AG04450 (cell line): ENCODE data around the gene ICE2. TPM values are rescaled to one million over a fixed set of nuclear protein-coding genes. Genes with fewer than 3 reads are reported as not detected.

Experiments
- CTCF ChIA-PET: fragments of 300-600, 350-600 bp; formaldehyde crosslinking; extraction: SDS; loops from one replicate; lab custom pipeline; 2022; ENCODE audit warnings: antibody characterized with exemption, inconsistent platforms; lab: Charles Lee
- POLR2A ChIA-PET: fragments of 350-600 bp; formaldehyde crosslinking; extraction: SDS; loops from one replicate; lab custom pipeline; 2021; ENCODE audit warnings: antibody characterized with exemption, inconsistent platforms; lab: Yijun Ruan, JAX
- DNase-seq: peaks from one replicate; pipeline ENCODE4 v3.0.0-alpha.2; 2011; ENCODE audit warnings: low read depth, low spot score
- H3K27ac ChIP-seq: one replicate; pipeline ENCODE4 v1.5.1; 2012; ENCODE audit warnings: low read depth, low read length, control low read depth
- H3K27me3 ChIP-seq: one replicate; pipeline ENCODE4 v1.6.0; 2012; ENCODE audit warnings: low read length; ENCODE audit not compliant: control insufficient read depth, insufficient read depth
- H3K4me3 ChIP-seq: 2 replicates; pipeline ENCODE4 v1.5.1; 2011; ENCODE audit warnings: mild to moderate bottlenecking, low read depth, low read length, control low read depth
- H3K9me3 ChIP-seq: 2 replicates; pipeline ENCODE4 v1.5.1; 2012; ENCODE audit warnings: low read length; ENCODE audit not compliant: control insufficient read depth, insufficient read depth
- polyA minus RNA-seq: library from RNA; depleted of rRNA, polyadenylated mRNA; stranded (reverse); fragments of >200 nt; gene quantifications from 2 replicates; pipeline ENCODE4 v1.2.3, GENCODE V29; 2011; rRNA and poly(A)+ RNA removed
- polyA plus RNA-seq: library from polyadenylated mRNA; depleted of rRNA; stranded (reverse); fragments of >200 nt; gene quantifications from 2 replicates; pipeline ENCODE4 v1.2.3, GENCODE V29; 2011; rRNA removed
- TF ChIP-seq, protein P1 (sequence below): IDR thresholded peaks from 2 replicates; pipeline ENCODE4 v1.5.1; 2011; ENCODE audit warnings: low read depth, low read length, control low read depth, inconsistent platforms

ICE2 gene, protein sequence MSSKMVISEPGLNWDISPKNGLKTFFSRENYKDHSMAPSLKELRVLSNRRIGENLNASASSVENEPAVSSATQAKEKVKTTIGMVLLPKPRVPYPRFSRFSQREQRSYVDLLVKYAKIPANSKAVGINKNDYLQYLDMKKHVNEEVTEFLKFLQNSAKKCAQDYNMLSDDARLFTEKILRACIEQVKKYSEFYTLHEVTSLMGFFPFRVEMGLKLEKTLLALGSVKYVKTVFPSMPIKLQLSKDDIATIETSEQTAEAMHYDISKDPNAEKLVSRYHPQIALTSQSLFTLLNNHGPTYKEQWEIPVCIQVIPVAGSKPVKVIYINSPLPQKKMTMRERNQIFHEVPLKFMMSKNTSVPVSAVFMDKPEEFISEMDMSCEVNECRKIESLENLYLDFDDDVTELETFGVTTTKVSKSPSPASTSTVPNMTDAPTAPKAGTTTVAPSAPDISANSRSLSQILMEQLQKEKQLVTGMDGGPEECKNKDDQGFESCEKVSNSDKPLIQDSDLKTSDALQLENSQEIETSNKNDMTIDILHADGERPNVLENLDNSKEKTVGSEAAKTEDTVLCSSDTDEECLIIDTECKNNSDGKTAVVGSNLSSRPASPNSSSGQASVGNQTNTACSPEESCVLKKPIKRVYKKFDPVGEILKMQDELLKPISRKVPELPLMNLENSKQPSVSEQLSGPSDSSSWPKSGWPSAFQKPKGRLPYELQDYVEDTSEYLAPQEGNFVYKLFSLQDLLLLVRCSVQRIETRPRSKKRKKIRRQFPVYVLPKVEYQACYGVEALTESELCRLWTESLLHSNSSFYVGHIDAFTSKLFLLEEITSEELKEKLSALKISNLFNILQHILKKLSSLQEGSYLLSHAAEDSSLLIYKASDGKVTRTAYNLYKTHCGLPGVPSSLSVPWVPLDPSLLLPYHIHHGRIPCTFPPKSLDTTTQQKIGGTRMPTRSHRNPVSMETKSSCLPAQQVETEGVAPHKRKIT
- 23.6 and 29.3 TPM in 2 replicates for polyA plus RNA-seq
- polyA minus RNA-seq, result 25.9 and 28.4 TPM in 2 replicates

DNA sequence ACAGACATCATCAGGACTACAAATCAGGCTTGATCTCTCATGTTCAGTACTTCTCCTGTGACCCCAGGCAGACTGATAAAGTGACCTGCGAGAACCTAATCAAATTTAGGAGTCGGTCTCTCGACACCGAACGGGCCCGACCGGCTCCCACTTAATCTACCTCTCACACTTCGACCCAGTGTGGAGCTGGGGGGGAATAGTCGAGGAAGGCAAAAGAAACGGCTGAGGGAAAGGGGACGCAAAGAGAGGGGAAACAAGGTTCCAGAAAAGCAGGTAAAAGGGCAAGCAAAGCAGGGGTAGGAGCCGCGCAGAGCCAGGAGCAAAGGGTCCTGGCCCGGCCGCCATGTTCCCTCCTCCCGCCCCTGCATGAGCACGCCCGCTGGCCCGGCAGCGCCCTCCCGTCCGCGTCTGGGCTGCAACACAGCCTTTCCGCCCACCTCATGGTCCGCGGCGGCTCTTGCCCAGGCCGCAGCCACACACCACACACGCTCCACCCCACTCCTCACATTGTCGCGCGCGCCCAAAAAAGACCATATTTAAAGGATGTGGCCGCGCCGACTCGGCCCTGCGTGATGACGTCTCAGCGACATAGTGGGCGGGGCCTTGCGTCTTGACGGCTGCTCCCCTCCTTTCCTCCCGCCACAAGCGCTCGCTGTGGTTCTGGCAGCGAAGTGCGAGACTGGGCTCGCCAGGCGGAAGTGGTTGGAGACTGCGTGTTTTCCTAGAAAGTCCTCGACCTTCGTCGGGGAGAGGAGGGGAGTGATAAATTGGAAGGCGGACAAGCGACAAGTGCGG lies at the start of gene ICE2:
ICE2 (minus strand) TSS at position 577 of the 795 bp plus-strand sequence. CDS start 1,165 bp downstream, outside the sequence.
- peak; percentile 83 for DNase-seq
- H3K27ac ChIP-seq, result peak within 1 kb of the TSS; percentile 91
- ChIA-PET CTCF (interaction anchor here (0.7 to 2.1 kb wide), 5 partner anchors 34 to 1356 kb away, joined by 3 to 10 read pairs (median 7); no protein-coding TSS in a partner anchor), POLR2A (interaction anchor here (0.7 kb wide), 1 partner anchor 68 kb away, joined by 5 read pairs; no protein-coding TSS in a partner anchor)
- TF ChIP-seq, protein P1, sequence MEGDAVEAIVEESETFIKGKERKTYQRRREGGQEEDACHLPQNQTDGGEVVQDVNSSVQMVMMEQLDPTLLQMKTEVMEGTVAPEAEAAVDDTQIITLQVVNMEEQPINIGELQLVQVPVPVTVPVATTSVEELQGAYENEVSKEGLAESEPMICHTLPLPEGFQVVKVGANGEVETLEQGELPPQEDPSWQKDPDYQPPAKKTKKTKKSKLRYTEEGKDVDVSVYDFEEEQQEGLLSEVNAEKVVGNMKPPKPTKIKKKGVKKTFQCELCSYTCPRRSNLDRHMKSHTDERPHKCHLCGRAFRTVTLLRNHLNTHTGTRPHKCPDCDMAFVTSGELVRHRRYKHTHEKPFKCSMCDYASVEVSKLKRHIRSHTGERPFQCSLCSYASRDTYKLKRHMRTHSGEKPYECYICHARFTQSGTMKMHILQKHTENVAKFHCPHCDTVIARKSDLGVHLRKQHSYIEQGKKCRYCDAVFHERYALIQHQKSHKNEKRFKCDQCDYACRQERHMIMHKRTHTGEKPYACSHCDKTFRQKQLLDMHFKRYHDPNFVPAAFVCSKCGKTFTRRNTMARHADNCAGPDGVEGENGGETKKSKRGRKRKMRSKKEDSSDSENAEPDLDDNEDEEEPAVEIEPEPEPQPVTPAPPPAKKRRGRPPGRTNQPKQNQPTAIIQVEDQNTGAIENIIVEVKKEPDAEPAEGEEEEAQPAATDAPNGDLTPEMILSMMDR, result 0 out of 2 replicates have a peak, but pooled peaks have one; percentile 9
- peak within 1 kb of the TSS; percentile 77 for H3K4me3 ChIP-seq
- no peaks in the 10 kb centered on the region for H3K27me3 ChIP-seq
- no peaks in the 10 kb centered on the region for H3K9me3 ChIP-seq

DNA sequence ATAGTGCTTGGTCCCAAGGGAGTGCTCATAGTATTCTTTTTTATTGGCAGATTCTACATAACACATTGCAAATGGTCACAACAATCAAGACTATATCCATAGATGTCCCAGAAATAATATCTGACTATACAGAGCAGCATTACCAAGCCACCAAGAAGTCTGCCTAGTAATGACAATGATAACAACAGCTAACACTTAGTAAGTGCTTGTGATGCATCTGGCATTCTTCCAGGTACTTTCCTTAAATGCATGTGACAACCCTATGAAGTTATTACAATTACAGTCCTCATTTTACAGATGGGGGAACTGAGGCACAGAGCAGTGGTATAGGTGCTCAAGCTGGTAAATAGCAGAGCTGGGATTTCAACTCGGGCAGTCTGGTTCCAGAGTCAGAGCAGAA lies 49.6 kb upstream of the ICE2 start:
- H3K4me3 ChIP-seq, result no peak overlapping the region
- no peaks in the 10 kb centered on the region for H3K27me3 ChIP-seq
- CTCF ChIA-PET, result interaction anchor here (0.9 to 1.2 kb wide), 3 partner anchors 8 to 1306 kb away, joined by 3 to 9 read pairs (median 4); no protein-coding TSS in a partner anchor
- H3K9me3 ChIP-seq, result no peaks in the 10 kb centered on the region
- TF ChIP-seq, protein P1, result no peak
- DNase-seq, result no peak
- POLR2A ChIA-PET, result no interaction called here
- H3K27ac ChIP-seq, result no peak overlapping the region

DNA sequence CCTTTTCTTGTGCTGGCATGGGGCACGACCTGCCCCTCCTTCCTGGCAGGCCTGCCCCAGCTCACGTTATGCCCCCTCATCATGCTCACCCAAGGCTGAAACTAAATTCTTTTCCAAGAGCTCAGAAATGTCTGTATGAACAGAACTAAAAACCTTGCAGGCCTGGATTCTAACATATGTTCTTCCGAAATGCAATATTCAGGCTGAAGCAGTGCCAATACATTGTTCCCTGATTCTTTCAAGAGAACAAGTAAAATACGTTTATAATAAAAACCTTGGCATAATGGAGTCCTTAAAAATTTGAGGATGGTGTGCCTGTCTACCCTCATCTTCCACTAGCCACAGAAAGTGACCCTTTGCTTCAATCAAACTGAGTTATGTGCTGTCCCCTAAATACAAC lies 48.5 kb upstream of the ICE2 start:
- H3K27ac ChIP-seq, result no peak overlapping the region
- no peak for DNase-seq
- no peaks in the 10 kb centered on the region for H3K27me3 ChIP-seq
- ChIA-PET POLR2A (no interaction called here), CTCF (interaction anchor here (1.0 to 1.5 kb wide), 4 partner anchors 19 to 1307 kb away, joined by 3 to 6 read pairs (median 4); no protein-coding TSS in a partner anchor)
- H3K9me3 ChIP-seq, result no peaks in the 10 kb centered on the region
- H3K4me3 ChIP-seq, result no peak overlapping the region
- TF ChIP-seq, protein P1, result no peak

DNA sequence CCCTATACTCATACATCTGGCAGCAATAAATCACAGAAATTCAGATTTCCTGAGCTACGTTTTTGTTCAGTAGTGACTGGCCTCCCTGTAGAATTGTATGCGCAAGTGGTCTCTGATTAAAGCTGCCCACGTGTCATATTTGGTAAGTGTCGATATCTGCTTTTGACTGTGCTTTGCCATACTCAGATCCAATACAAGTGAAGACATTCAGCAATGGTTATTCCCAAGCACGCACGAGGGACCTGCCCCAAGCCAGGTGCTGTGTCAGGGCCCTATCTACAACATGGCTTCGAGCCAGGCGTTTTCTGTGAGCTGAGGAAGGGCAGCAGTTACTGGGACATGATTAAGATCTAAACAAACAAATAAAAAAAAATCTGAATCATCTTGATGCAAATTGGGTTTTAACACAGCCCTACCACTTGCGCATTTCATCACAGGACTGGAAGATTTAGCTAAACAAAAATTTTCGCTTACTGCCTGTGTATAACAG lies 47.2 kb upstream of the ICE2 start:
- Histone ChIP-seq H3K9me3 (no peaks in the 10 kb centered on the region), H3K4me3 (no peak overlapping the region), H3K27me3 (no peaks in the 10 kb centered on the region), H3K27ac (no peak overlapping the region)
- ChIA-PET POLR2A (no interaction called here), CTCF (interaction anchor here (0.6 to 1.5 kb wide), 6 partner anchors 18 to 1308 kb away, joined by 3 to 6 read pairs (median 4); no protein-coding TSS in a partner anchor)
- DNase-seq, result no peak
- TF ChIP-seq, protein P1, result no peak
